IMR-90 (cell line): ENCODE results near the gene NCBP2. TPM values are rescaled to one million over a fixed set of nuclear protein-coding genes. Genes with fewer than 3 reads are reported as not detected.

Experiments used
- ATAC-seq: fragments of 200-7000 bp; cut with Tn5 transposase; 2 replicates; pipeline ENCODE4 v1.9.1; 2020; ENCODE audit warnings: low read depth, mild to moderate bottlenecking, moderate library complexity
- BruUV-seq: library from RNA; stranded (reverse); fragments of 400-500 nt; replicated peaks from 2 replicates; lab custom pipeline; 2021; lab: Mats Ljungman, UMichigan
- CTCF ChIA-PET: fragments of 300-600 bp; formaldehyde crosslinking; extraction: SDS; loops from one replicate; lab custom pipeline; 2021; ENCODE audit warnings: antibody characterized with exemption; lab: Yijun Ruan, JAX
- POLR2A ChIA-PET: fragments of 300-600 bp; sonication (Branson Sonifier 250); formaldehyde crosslinking; loops from one replicate; lab custom pipeline; 2022; ENCODE audit warnings: antibody characterized with exemption; ENCODE audit not compliant: unreplicated experiment; lab: Charles Lee
- DNase-seq: peaks from one replicate; pipeline ENCODE4 v3.0.0; 2013
- H2AFZ ChIP-seq: replicated peaks from 2 replicates; pipeline ENCODE3; 2013; ENCODE audit warnings: low read length, mild to moderate bottlenecking; ENCODE audit not compliant: poor library complexity
- H2AK5ac ChIP-seq: 2 replicates; pipeline ENCODE4 v1.6.1; 2013; ENCODE audit warnings: low read depth, low read length, inconsistent platforms
- H2AK9ac ChIP-seq: replicated peaks from 2 replicates; pipeline ENCODE3; 2013; ENCODE audit warnings: mild to moderate bottlenecking, low read depth, low read length, moderate library complexity; ENCODE audit not compliant: poor library complexity
- H2BK120ac ChIP-seq: 2 replicates; pipeline ENCODE4 v1.6.1; 2013; ENCODE audit warnings: low read depth, low read length, inconsistent platforms
- H2BK15ac ChIP-seq: 3 replicates; pipeline ENCODE4 v1.6.1; 2013; ENCODE audit warnings: low read depth, low read length, inconsistent platforms
- H2BK20ac ChIP-seq: 2 replicates; pipeline ENCODE4 v1.6.1; 2013; ENCODE audit warnings: low read depth, mild to moderate bottlenecking, inconsistent platforms, low read length, moderate library complexity
- H2BK5ac ChIP-seq: 2 replicates; pipeline ENCODE4 v1.6.1; 2013; ENCODE audit warnings: mild to moderate bottlenecking, low read depth, low read length, inconsistent platforms; ENCODE audit not compliant: poor library complexity, severe bottlenecking
- H3K14ac ChIP-seq: replicated peaks from 2 replicates; pipeline ENCODE4 v1.6.1; 2013; ENCODE audit warnings: low read depth, low read length, inconsistent platforms
- H3K18ac ChIP-seq: 2 replicates; pipeline ENCODE4 v1.6.1; 2013; ENCODE audit warnings: low read depth, low read length, control low read depth
- H3K23ac ChIP-seq: 2 replicates; pipeline ENCODE4 v1.6.1; 2013; ENCODE audit warnings: low read depth, low read length, inconsistent platforms
- H3K27ac ChIP-seq: 2 replicates; pipeline ENCODE4 v1.5.1; 2013; ENCODE audit warnings: mild to moderate bottlenecking, control low read depth, low read length; ENCODE audit not compliant: insufficient read depth
- H3K27me3 ChIP-seq: 2 replicates; pipeline ENCODE4 v1.6.1; 2013; ENCODE audit warnings: low read length; ENCODE audit not compliant: control insufficient read depth, insufficient read depth
- H3K36me3 ChIP-seq: 2 replicates; pipeline ENCODE4 v1.6.1; 2013; ENCODE audit warnings: low read length, mixed read lengths; ENCODE audit not compliant: control insufficient read depth, insufficient read depth
- H3K4ac ChIP-seq: 2 replicates; pipeline ENCODE4 v1.6.1; 2013; ENCODE audit warnings: low read depth, low read length, inconsistent platforms
- H3K4me1 ChIP-seq: 2 replicates; pipeline ENCODE4 v1.6.1; 2013; ENCODE audit warnings: low read length, mixed read lengths; ENCODE audit not compliant: control insufficient read depth, insufficient read depth
- H3K4me2 ChIP-seq: 2 replicates; pipeline ENCODE4 v1.6.1; 2013; ENCODE audit warnings: low read depth, mild to moderate bottlenecking, control low read depth, low read length, moderate library complexity
- H3K4me3 ChIP-seq: 2 replicates; pipeline ENCODE4 v1.5.1; 2013; ENCODE audit warnings: low read depth, mild to moderate bottlenecking, control low read depth, low read length, moderate library complexity; ENCODE audit not compliant: insufficient read depth
- H3K56ac ChIP-seq: 2 replicates; pipeline ENCODE4 v1.6.1; 2013; ENCODE audit warnings: low read length, inconsistent platforms; ENCODE audit not compliant: insufficient read depth; ENCODE audit errors: extremely low read depth
- H3K79me1 ChIP-seq, 2 experiments: 2 replicates each; pipeline ENCODE4 v1.6.1; 2013; ENCODE audit warnings: low read length in 2 of 2, inconsistent platforms in 1 of 2, low read depth in 1 of 2
- H3K9ac ChIP-seq: 2 replicates; pipeline ENCODE4 v1.6.1; 2013; ENCODE audit warnings: low read depth, low read length, control low read depth
- H3K9me1 ChIP-seq: 2 replicates; pipeline ENCODE4 v1.6.1; 2013; ENCODE audit warnings: low read length, inconsistent platforms; ENCODE audit not compliant: insufficient read depth
- H3K9me3 ChIP-seq: 2 replicates; pipeline ENCODE4 v1.6.1; 2013; ENCODE audit warnings: low read length; ENCODE audit not compliant: control insufficient read depth, insufficient read depth
- H4K20me1 ChIP-seq: 2 replicates; pipeline ENCODE4 v1.6.1; 2013; ENCODE audit warnings: low read length, inconsistent platforms; ENCODE audit not compliant: insufficient read depth
- H4K5ac ChIP-seq: 2 replicates; pipeline ENCODE4 v1.6.1; 2013; ENCODE audit warnings: mild to moderate bottlenecking, low read depth, low read length, control low read depth
- H4K8ac ChIP-seq, 2 experiments: 2 replicates each; pipeline ENCODE4 v1.6.1; 2013; ENCODE audit warnings: low read depth in 2 of 2, low read length in 2 of 2, control low read depth in 1 of 2, inconsistent platforms in 1 of 2
- H4K91ac ChIP-seq: 2 replicates; pipeline ENCODE4 v1.6.1; 2013; ENCODE audit warnings: low read depth, low read length, inconsistent platforms; ENCODE audit not compliant: insufficient read depth
- CEBPB ChIP-seq: IDR thresholded peaks from 2 replicates; pipeline ENCODE4 v1.6.1; 2012; ENCODE audit warnings: low read depth, low read length, improper control_type of control experiment
- FOS ChIP-seq: fragments of 150-350 bp; IDR thresholded peaks from 2 replicates; pipeline ENCODE4 v1.6.1; 2016; ENCODE audit warnings: low read depth, low read length
- MAZ ChIP-seq: IDR thresholded peaks from 2 replicates; pipeline ENCODE4 v1.6.1; 2012; ENCODE audit warnings: low read depth, mild to moderate bottlenecking, low read length, improper control_type of control experiment, moderate library complexity, borderline replicate concordance
- MXI1 ChIP-seq: IDR thresholded peaks from 2 replicates; pipeline ENCODE4 v1.6.1; 2012; ENCODE audit warnings: low read depth, mild to moderate bottlenecking, low read length, moderate library complexity, borderline replicate concordance
- POLR2A ChIP-seq: IDR thresholded peaks from 2 replicates; pipeline ENCODE4 v1.6.1; 2012; ENCODE audit warnings: mild to moderate bottlenecking, low read depth, low read length
- SMC3 ChIP-seq: fragments of 150-350 bp; IDR thresholded peaks from 2 replicates; pipeline ENCODE4 v1.6.1; 2016; ENCODE audit warnings: low read depth, mild to moderate bottlenecking, antibody characterized with exemption, low read length, moderate library complexity
- WGBS, 2 experiments: methylation state at CpG; one replicate each; pipeline versions ENCODE4 v1.1.5 to v1.1.7; 2013; ENCODE audit warnings: missing lambda C conversion rate in 2 of 2; ENCODE audit not compliant: insufficient read length in 1 of 2; ENCODE audit errors: extremely low coverage in 2 of 2; 5-methylcytosine and 5-hydroxymethylcytosine counted together
- dilution Hi-C: fragments of 300-500 bp; cut with HindIII; formaldehyde crosslinking; loops from one replicate; pipeline ENCODE4 v1.14.3; 2018; ENCODE audit warnings: low sequenced_read_pairs; ENCODE audit not compliant: unreplicated experiment
- in situ Hi-C: fragments of 300-500 bp; cut with MboI; formaldehyde crosslinking; loops from 3 replicates; pipeline ENCODE4 v1.14.3; 2019; ENCODE audit warnings: low sequenced_read_pairs, inconsistent platforms, mixed read lengths
- intact Hi-C: fragments of 100-400 bp; cut with micrococcal nuclease; formaldehyde crosslinking; loops from 2 replicates; pipeline ENCODE4 v1.10.0; 2022
- polyA plus RNA-seq, 3 experiments: library from polyadenylated mRNA; depleted of rRNA; stranded (reverse); fragments of >200 nt; gene quantifications; 2 replicates each; pipeline ENCODE4 v1.2.3, GENCODE V29; 2012; ENCODE audit warnings: low replicate concordance in 1 of 3
- total RNA-seq: library from RNA; depleted of rRNA; stranded (reverse); fragments of >200 nt; gene quantifications from 2 replicates; pipeline ENCODE4 v1.2.3, GENCODE V29; 2012
- TF ChIP-seq, protein P1 (sequence below): fragments of 150-350 bp; IDR thresholded peaks from 2 replicates; pipeline ENCODE4 v1.6.1; 2017; ENCODE audit warnings: mild to moderate bottlenecking, antibody characterized with exemption, low read length, low read depth

The NCBP2 gene
- total and polyA plus RNA-seq, 2 of the 4 experiments (the other 2 are of a cell fraction), result 42.8 to 73.6 TPM

DNA sequence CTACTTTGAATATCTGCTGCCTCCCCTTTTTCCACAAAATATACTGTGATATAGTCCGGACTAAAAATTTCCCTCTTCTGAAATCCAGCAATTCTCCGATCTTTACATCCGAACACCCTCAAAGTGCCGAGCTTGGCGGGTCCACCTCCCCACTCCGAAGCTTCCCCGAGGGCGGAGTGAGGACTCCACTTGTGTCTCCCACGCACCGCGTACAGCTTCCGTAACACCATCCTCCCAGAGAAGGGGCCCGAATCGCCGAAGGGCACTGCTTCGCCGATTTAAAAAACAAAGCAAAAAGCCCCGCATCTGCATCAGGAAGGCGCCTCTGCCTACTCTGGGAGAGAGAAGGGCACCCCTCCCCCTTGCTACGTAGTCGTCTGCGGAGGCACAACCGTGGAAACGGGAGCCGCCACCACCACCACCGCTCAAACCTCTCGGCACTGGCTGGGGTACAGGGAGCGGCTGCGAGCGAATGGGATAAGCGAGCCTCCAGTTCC is 551 bp downstream of the NCBP2 start:
- Histone ChIP-seq H3K9me3 (no peaks in the 10 kb centered on the region), H3K9me1 (no peaks in the 10 kb centered on the region; the same call in 1 of the 2 replicates), H3K56ac (peak overlapping the region; percentile 86), H2AK5ac (peak overlapping the region; percentile 72), H2BK20ac (no peak overlapping the region), H3K36me3 (peaks cover 22% of the 10 kb centered on the region), H2BK15ac (no peak overlapping the region), H2AK9ac (peak overlapping the region; percentile 99), H3K4ac (peak overlapping the region; percentile 98), H3K4me1 (peaks cover 5% of the 10 kb centered on the region), H2BK120ac (peak overlapping the region; percentile 52; the same call in 1 of the 2 replicates), H3K27ac (peak overlapping the region; percentile 86), H2AFZ (peak overlapping the region; percentile 97), H3K14ac (peak overlapping the region; percentile 99), H4K8ac (peak overlapping the region; percentile 90 to 95), H2BK5ac (peak overlapping the region; percentile 73), H3K4me2 (peak overlapping the region; percentile 99), H3K4me3 (peak overlapping the region; percentile 78), H4K91ac (peak overlapping the region; percentile 92), H3K18ac (peak overlapping the region; percentile 18), H3K79me1 (peaks cover 11 to 49% of the 10 kb centered on the region in 2 experiments), H4K5ac (peak overlapping the region; percentile 54), H4K20me1 (peaks cover 18% of the 10 kb centered on the region), H3K9ac (peak overlapping the region; percentile 89), H3K27me3 (no peaks in the 10 kb centered on the region), H3K23ac (peak overlapping the region; percentile 93)
- ATAC-seq (peak; percentile 62), DNase-seq (peak; percentile 51)
- in situ Hi-C loops, result no loop called here
- POLR2A ChIA-PET, result no interaction called here
- TF ChIP-seq MXI1 (no peak), SMC3 (no peak), MAZ (no peak), FOS (no peak), CEBPB (no peak), POLR2A (no peak)
- TF ChIP-seq, protein P1, sequence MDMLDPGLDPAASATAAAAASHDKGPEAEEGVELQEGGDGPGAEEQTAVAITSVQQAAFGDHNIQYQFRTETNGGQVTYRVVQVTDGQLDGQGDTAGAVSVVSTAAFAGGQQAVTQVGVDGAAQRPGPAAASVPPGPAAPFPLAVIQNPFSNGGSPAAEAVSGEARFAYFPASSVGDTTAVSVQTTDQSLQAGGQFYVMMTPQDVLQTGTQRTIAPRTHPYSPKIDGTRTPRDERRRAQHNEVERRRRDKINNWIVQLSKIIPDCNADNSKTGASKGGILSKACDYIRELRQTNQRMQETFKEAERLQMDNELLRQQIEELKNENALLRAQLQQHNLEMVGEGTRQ, result no peak
- CTCF ChIA-PET, result interaction anchor here (0.5 to 1.5 kb wide), 5 partner anchors 13 to 110 kb away, joined by 3 to 5 read pairs (median 3); no protein-coding TSS in a partner anchor
- BruUV-seq, result TSS peak; percentile 28
- dilution Hi-C loops, result no loop called here
- 0% methylated on average over 2 of the region's 31 CpGs; no CpG with 5 or more reads in 1 of the 2 experiments for WGBS, 2 experiments
- intact Hi-C loops, result loop anchor here (1.0 to 10.0 kb wide), 4 partner anchors 74 to 337 kb away; partner anchors contain the start of gene SENP5
